Right lobe of liver (tissue), 6 donors: ENCODE results near the gene THYN1. TPM values are rescaled to one million over a fixed set of nuclear protein-coding genes. Genes with fewer than 3 reads are reported as not detected.
A peak's percentile ranks its signal among the peaks of the same experiment; 100 is the strongest.

Experiments used
- ATAC-seq, 4 donors: fragments of 200-7000 bp; cut with Tn5 transposase; one replicate each; pipeline ENCODE4 v1.9.1; 2020; ENCODE audit warnings: mild to moderate bottlenecking in 4 of 4, moderate library complexity in 4 of 4
- DNase-seq, 3 donors: peaks; one replicate each; pipeline ENCODE4 v3.0.0-alpha.2; 2020
- H3K27ac ChIP-seq, 3 donors: fragments of 200-600 bp; one replicate each; pipeline ENCODE4 v1.8.0; 2022
- H3K27me3 ChIP-seq, 2 donors: fragments of 200-600 bp; one replicate each; pipeline ENCODE4 v1.8.0; 2022
- H3K36me3 ChIP-seq, 4 donors: fragments of 200-600 bp; sonication (generic) in 1 of 4; one replicate each; pipeline versions ENCODE4 v1.5.1 to v1.8.0; 2017 to 2022; ENCODE audit warnings: control low read depth in 1 of 4
- H3K4me1 ChIP-seq, 4 donors: fragments of 200-600 bp; sonication (generic) in 1 of 4; one replicate each; pipeline versions ENCODE4 v1.5.1 to v1.8.0; 2017 to 2022; ENCODE audit warnings: control low read depth in 1 of 4
- H3K4me3 ChIP-seq, 3 donors: fragments of 200-600 bp; one replicate each; pipeline ENCODE4 v1.8.0; 2022
- H3K9me3 ChIP-seq, 4 donors: fragments of 200-600 bp; sonication (generic) in 1 of 4; one replicate each; pipeline versions ENCODE4 v1.5.1 to v1.8.0; 2017 to 2022; ENCODE audit warnings: control low read depth in 1 of 4
- CTCF ChIP-seq, 4 donors: fragments of 200-600 bp in 3 of 4; fragments of 450-650 bp in 1 of 4; IDR thresholded peaks; one replicate each; pipeline versions ENCODE4 v1.5.1 to v1.8.0; 2016 to 2022; ENCODE audit warnings: antibody characterized with exemption in 4 of 4, mild to moderate bottlenecking in 2 of 4
- POLR2A ChIP-seq: fragments of 450-650 bp; IDR thresholded peaks from one replicate; pipeline ENCODE4 v1.6.1; 2017; ENCODE audit warnings: antibody characterized with exemption, mild to moderate bottlenecking
- WGBS: methylation state at CpG from one replicate; pipeline ENCODE4 v1.1.6; 2018; ENCODE audit warnings: low coverage, low lambda C conversion rate; ENCODE audit not compliant: insufficient coverage; ENCODE audit errors: missing lambda C conversion rate; 5-methylcytosine and 5-hydroxymethylcytosine counted together
- intact Hi-C, 2 donors: fragments of 100-400 bp; cut with DNase I; formaldehyde crosslinking; loops; one replicate each; pipeline versions ENCODE4 v1.11.2 to v1.14.1; 2022
- total RNA-seq, 6 experiments: library from RNA; depleted of rRNA in 2 of 6; stranded (reverse); fragments of >200 nt in 2 of 6; fragmentation: NEBNext Ultra II Directional in 3 of 6; extraction: Animal tissue kit (Norgen Biotek cat#: 25700) in 3 of 6; gene quantifications; one replicate each; pipeline versions ENCODE4 v1.1.0 to v1.2.4, GENCODE V29; 2016 to 2023
- donor health status: DM: no; HTN: yes; CAD: no.
- donor health status: DM: no; HTN: no; CAD: no.
- donor health status: DM: no; HTN: no; CAD: no.
- donor health status: DM: no; HTN: yes; CAD: no.
- donor health status: DM: no; HTN: yes; CAD: no.

Gene THYN1
- total RNA-seq, 6 experiments from 2014 or later = 11.7 to 39.2 (median 20.6) TPM

DNA sequence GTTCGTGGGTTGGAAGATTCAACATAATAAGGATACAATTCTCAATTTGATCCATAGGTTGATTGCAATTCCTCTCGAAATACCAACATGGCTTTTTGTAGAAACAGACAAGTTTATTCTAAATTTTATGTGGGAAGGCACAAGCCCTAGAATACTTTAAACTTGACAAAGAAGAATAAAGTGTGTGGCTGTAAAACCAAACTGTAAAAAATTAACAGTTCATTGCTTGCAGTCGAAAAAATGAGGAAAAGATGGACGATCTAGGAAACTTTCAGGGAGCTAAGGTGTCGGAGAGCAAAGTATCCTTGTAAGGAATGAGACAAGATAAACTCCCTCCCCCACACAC is 22.0 kb upstream of the THYN1 start:
- H3K9me3 ChIP-seq = no peaks in the 10 kb centered on the region
- H3K27ac ChIP-seq = no peak overlapping the region
- intact Hi-C loops = no loop called here
- H3K4me1 ChIP-seq = peaks cover 0 to 18% (median 0%) of the 10 kb centered on the region in 4 donors
- no peak for DNase-seq
- peaks cover 5 to 24% of the 10 kb centered on the region in 2 donors for H3K27me3 ChIP-seq
- no peak for ATAC-seq
- no peaks in the 10 kb centered on the region for H3K36me3 ChIP-seq
- WGBS = 21% methylated on average over 5 of the region's 5 CpGs
- no peak overlapping the region for H3K4me3 ChIP-seq
- TF ChIP-seq POLR2A (no peak), CTCF (IDR thresholded peaks at IDR 0.05) (no peak)

DNA sequence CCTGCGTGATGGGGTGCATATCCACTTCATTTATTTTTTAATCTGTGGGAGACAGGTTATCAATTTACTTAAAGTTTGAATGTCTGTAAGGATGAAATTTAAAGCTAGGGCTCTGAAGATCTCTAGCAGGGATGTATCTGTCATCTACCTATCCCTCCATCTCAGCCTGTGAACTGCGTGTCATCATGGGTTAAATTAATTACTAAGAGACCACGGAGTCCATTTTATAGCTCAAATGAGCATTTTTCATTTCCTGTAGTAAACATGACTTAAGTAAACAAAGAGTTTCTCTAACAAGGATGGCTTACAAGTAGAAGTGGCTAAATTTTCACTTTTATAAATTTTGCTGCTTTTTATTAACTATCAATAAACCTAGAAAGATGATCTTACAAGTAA is 20.2 kb upstream of the THYN1 start:
- Histone ChIP-seq H3K27ac (no peak overlapping the region), H3K27me3 (peaks cover 3 to 24% of the 10 kb centered on the region in 2 donors), H3K36me3 (no peaks in the 10 kb centered on the region), H3K9me3 (no peaks in the 10 kb centered on the region), H3K4me3 (no peak overlapping the region), H3K4me1 (peaks cover 0 to 18% (median 0%) of the 10 kb centered on the region in 4 donors)
- intact Hi-C loops = no loop called here
- ATAC-seq (no peak), DNase-seq (no peak)
- WGBS = 65% methylated on average over 3 of the region's 3 CpGs
- TF ChIP-seq CTCF (IDR thresholded peaks at IDR 0.05) (no peak), POLR2A (no peak)

- DNase-seq = peak; percentile 60 to 89 (median 82)
- TF ChIP-seq POLR2A (no peak), CTCF (IDR thresholded peaks at IDR 0.05) (no peak)
- H3K36me3 ChIP-seq = no peaks in the 10 kb centered on the region
- no peak overlapping the region for H3K4me3 ChIP-seq
- peak overlapping the region in 2 of 3 donors; percentile 49 to 70 for H3K27ac ChIP-seq
- intact Hi-C loops = no loop called here
- H3K4me1 ChIP-seq = peaks cover 0 to 18% (median 0%) of the 10 kb centered on the region in 4 donors
- peaks cover 0 to 21% of the 10 kb centered on the region in 2 donors for H3K27me3 ChIP-seq
- no peaks in the 10 kb centered on the region for H3K9me3 ChIP-seq
- peak; percentile 86 to 96 (median 94) for ATAC-seq
- WGBS = 24% methylated on average over 18 of the region's 18 CpGs
Observed at GRCh38 chr11:134272381-134273316, 19.5 kb upstream of the THYN1 start.

GRCh38 chr11:134271978-134272377 is 18.8 kb upstream of the THYN1 start:
- Histone ChIP-seq H3K9me3 (no peaks in the 10 kb centered on the region), H3K27me3 (peaks cover 0 to 14% of the 10 kb centered on the region in 2 donors), H3K27ac (peak overlapping the region in 2 of 3 donors; percentile 49 to 70), H3K4me3 (no peak overlapping the region), H3K36me3 (no peaks in the 10 kb centered on the region), H3K4me1 (peaks cover 0 to 18% (median 0%) of the 10 kb centered on the region in 4 donors)
- DNase-seq (no peak), ATAC-seq (no peak)
- WGBS = 94% methylated on average over 4 of the region's 4 CpGs
- TF ChIP-seq POLR2A = no peak
- TF ChIP-seq CTCF (IDR thresholded peaks at IDR 0.05) = no peak
- intact Hi-C loops = no loop called here
